Measurements from ENCODE around the gene DACH1. TPM values are rescaled to one million over a fixed set of nuclear protein-coding genes. Genes with fewer than 3 reads are reported as not detected.
"Not testable (repeated sequence)": the region's sequence is repeated elsewhere in the genome, so short reads cannot be mapped to it uniquely, and the experiment has no call there.

DACH1 gene
- total RNA-seq, 1 donor from 2014 or later: 0.24 TPM

GRCh38 chr13:71828564-71828963 is 38.4 kb downstream of the DACH1 start:
- no peak for ATAC-seq

GRCh38 chr13:71828117-71828516 is 38.9 kb downstream of the DACH1 start:
- no peak for ATAC-seq

DNA sequence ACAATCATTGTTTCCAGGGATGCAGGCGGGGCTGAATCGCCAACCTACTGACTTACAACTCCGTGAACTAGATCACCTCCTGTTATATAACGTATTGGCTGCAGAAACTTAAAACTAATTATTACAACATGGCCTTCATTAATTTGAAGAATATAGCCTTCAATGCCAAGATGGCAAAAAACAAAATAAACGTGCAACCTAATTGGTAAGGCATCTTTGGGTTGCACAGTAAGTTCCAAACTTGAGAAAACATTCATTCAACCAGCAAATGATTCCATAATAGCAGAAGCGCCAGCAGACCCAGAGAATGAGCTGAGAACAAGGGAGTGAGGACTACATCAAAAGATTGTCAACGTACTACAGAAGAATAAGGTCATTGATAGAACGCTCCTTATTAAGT is 39.8 kb downstream of the DACH1 start:
- no peak for ATAC-seq

- ATAC-seq: no peak
These were observed 46.3 kb downstream of the DACH1 start for GRCh38 chr13:71820699-71821098.

- no peak for ATAC-seq
These were observed 49.7 kb downstream of the DACH1 start for GRCh38 chr13:71817335-71817734.

DNA sequence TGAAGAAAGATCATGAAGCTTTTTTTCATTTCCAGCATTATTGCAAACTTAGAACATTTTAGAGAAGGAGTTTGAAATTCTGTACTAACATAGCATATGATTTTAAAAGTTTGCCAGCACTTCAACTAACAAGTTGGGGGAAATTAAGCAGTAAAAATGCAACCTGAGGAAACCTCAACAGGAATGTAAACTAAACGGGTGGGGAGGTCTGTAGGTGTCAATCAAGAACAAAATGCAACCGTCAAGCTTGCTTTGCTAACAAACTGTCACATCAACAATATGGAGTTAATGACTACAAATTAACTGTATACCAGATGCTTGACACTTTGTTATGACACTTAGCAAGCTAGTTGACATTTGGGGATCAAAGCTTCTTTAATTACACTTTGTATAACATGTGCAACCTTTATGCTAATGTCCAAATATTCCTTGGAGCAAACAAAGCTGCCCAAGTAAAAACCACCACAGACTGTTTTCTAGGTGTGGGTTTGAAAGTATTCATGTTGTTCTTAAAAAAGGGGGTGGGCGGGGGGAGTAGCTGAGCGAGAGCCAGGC is 52.1 kb downstream of the DACH1 start:
- ATAC-seq: no peak

GRCh38 chr13:71813187-71813586 is 53.8 kb downstream of the DACH1 start:
- no peak for ATAC-seq

DNA sequence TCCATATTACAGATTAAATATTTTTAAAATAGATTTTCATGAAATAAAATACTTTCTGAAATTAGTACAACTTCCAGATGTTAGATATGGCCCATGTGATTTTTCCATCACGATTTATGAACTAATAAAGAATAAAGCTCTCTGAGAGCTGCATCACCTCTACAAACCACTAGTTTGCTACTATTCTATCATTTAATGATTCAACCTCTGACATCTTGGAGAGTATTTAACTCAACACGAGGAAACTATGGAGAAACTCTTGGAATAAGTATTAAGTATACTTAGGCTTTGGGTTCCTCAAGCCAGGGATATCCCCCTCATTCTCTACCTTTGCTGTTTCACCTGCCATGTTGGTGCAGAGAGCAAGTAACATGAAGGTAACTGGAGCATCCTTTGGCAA is 55.7 kb downstream of the DACH1 start:
- ATAC-seq: no peak

DNA sequence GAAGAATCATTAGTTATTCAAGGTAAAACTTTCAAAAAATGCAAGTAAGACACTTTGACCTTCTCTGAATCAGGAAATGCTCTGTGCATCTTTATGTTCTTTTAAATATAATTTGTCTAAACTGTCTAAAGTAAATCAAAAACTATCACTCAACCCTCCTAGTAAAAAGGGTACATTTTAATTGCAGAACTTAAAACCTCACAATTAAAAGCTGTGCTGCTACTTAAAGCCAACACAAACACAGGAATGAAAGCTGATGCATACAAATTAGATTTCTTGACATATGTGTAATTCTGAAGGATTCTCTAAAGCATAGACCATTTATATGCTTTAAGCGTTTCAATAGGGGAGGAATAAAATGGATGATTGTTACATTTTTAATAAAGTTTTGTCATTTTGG is 58.3 kb downstream of the DACH1 start:
- ATAC-seq: no peak

GRCh38 chr13:71806886-71807285 is 60.1 kb downstream of the DACH1 start:
- no peak for ATAC-seq

DNA sequence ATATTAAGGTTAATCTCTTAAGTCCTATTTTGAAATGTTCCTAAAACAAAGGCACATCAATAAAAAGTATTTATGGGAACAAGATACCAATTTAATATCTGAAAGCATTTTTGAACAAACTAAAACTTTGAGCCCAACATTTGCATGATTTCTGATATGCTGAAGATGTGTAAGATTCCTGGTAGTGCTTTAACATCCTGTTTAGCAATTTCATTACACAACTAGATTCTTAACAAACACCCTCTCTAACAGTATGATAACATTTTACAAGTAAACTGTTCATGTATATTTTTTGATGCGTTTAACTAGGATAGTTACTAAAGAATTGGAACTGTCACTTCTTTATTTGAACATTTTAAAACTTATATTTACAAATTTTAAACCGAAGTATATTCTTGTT is 63.9 kb downstream of the DACH1 start:
- ATAC-seq: no peak

DNA sequence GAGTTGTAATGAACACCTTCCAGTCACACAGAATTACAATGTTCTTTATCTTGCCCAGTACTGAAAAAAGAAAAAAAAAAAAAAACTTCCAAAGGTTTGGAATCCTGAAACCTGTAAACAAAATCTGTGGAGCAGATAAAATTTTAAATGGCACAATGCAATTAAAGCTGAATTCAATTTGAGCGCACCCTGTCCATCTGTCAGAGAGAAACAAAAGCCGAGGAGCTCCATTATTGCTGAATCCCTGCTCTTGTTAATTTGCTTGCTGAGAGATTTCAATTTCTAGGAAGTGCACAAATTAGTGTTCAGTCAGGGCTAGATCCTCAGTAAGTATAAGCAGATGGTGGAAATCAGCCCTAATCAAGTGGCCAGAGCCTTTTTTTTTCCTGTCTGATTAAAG is 65.2 kb downstream of the DACH1 start:
- no peak for ATAC-seq

GRCh38 chr13:71801165-71801760 is 65.7 kb downstream of the DACH1 start:
- ATAC-seq: no peak

GRCh38 chr13:71799324-71799723 is 67.7 kb downstream of the DACH1 start:
- no peak for ATAC-seq

DNA sequence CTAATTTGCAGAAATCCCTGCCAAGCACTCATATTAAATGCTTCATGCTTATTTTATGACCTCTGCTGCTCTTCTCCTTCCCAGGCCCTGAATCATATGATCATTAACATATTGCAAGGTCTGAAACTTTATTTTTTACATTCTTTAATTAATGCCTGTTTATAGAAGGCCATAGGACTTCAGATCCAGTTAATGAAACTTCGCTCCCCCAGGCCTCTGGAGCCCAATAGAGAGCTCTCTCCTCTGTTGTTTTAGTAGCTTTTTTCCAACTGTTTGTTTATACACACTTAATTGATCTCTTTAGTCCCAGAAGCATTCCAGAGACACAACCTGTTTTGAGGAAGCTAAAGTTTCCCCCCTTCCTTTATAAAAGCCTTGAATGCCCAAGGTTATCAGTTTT is 68.3 kb downstream of the DACH1 start:
- ATAC-seq: no peak

DNA sequence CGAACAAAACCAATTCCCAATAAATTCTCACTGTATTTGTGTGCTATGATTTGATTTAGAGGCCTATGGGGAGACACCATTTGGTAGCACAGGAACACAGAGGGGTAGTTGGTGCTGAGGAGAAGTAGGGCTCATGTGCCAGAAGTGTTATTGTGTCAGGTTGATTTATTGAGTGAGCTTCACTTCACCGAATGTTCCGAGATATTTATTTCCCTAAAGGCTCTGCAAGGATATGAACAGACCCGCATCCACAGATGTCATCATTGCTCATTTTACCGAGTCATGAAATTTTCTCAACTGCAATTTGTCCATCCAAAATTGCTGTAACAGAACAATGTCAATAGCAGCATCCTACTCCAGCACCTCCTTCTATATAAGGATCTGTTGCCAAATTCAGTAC is 69.5 kb downstream of the DACH1 start:
- no peak for ATAC-seq

- ATAC-seq: no peak
These were observed 77.2 kb downstream of the DACH1 start for GRCh38 chr13:71789693-71790329.

GRCh38 chr13:71789037-71789436 is 78.0 kb downstream of the DACH1 start:
- no peak for ATAC-seq

- ATAC-seq: no peak
These were observed 79.6 kb downstream of the DACH1 start for GRCh38 chr13:71787414-71787813.

DNA sequence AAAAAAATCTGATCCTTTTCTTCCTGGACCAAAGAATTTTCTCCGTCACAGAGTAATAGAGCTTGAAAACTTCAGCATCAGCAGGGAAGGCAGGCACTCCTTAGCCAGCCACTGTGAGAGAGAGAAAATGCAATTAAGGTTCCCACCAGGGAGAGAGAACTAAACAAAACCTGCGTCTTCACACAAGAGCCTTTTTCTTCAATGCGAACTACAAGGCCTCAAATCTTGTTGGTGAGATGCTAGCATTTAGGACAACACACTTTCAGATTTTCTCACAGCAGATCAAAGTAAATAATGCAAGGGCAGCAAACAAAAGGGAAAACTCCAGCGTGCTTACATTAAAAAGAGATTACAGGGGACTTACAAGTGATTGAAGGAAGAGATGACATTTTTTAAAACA is 80.1 kb downstream of the DACH1 start:
- ATAC-seq: no peak

GRCh38 chr13:71785361-71785760 is 81.6 kb downstream of the DACH1 start:
- no peak for ATAC-seq

DNA sequence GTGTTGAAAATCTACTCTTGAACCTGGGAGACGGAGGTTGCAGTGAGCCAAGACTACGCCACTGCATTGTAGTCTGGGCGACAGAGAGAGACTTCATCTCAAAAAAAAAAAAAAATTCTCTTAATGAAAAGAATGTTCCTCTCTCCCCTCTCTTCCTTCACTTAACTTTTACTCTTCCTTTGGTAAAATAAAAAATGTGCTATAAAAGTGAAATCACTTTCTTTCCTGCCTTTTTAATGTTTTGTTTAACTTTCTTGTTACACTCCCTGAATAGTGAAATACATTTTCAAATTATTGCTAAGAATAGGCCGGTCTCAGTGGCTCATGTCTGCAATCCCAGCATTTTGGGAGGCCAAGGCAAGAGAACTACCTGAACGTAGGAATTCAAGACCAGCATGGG is 86.5 kb downstream of the DACH1 start:
- ATAC-seq: no peak

GRCh38 chr13:71778998-71779397 is 88.0 kb downstream of the DACH1 start:
- not testable (repeated sequence) for ATAC-seq

GRCh38 chr13:71775966-71776365 is 91.0 kb downstream of the DACH1 start:
- ATAC-seq: no peak

DNA sequence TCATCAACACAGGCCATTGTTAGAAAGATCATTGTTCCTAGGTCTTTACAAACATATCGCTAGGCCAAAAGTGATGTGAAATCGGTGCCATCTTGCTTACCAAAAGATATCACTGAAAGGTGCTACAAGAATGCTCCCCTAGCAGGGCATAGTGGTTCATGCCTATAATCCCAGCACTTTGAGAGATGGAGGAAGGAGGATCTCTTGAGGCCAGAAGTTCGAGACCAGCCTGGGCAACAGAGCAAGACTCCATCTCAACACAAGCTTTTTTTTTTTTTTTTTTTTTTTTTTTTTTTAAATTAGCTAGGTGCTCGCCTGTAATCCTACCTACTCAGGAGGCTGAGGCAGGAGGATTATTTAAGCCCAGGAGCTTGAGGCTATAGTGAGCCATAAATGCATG is 92.1 kb downstream of the DACH1 start:
- ATAC-seq: no peak

Measured in esophagus mucosa (tissue), 1 donor.